NCI-H2227 treated with DMSO at 0.1 percent for 48 hours (cell line): ENCODE results near the gene TRIM74.
"Not testable (repeated sequence)": the region's sequence is repeated elsewhere in the genome, so short reads cannot be mapped to it uniquely, and the experiment has no call there.

Experiments
- DNase-seq: peaks from one replicate; lab custom pipeline; 2025; lab: John Stamatoyannopoulos, UW

Gene TRIM74

GRCh38 chr7:72968980-72969516 is at the start of gene TRIM74:
TSS of gene TRIM74 (minus strand) at chr7:72969466. CDS start at chr7:72966157, 3,309 bp downstream.
- DNase-seq, result not testable (repeated sequence)

- not testable (repeated sequence) for DNase-seq
These were observed 37.2 kb upstream of the TRIM74 start for GRCh38 chr7:73006491-73006890.

- not testable (repeated sequence) for DNase-seq
These were observed 36.6 kb upstream of the TRIM74 start for GRCh38 chr7:73005693-73006447.

GRCh38 chr7:73005356-73005692 is 36.1 kb upstream of the TRIM74 start:
- DNase-seq, result not testable (repeated sequence)

DNA sequence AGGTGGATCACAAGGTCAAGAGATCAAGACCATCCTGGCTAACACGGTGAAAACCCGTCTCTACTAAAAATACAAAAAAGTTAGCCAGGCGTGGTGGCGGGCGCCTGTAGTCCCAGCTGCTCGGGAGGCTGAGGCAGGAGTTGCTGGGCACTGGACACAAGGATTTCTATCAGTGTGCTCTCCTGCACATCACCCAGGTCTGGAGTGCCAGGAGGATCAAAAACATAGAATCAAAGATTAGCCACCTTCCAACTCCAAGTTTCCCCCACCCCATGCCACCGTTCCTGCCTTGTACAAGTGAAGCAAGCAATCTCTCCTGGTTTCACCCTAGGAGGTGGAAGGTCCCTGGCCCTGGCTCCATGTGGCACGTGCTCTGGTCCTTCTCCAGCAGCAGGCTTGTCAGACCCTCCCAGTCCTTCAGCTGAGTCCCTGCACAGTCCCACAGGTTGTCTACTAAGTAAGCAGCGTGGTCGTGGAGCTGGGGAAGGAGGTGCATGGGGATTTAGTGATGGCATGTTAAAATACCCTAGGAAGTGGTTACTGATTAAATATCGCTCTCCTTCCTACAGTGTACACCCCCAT is 28.7 kb upstream of the TRIM74 start:
- DNase-seq, result not testable (repeated sequence)

GRCh38 chr7:72997447-72997846 is 28.2 kb upstream of the TRIM74 start:
- DNase-seq, result not testable (repeated sequence)

DNA sequence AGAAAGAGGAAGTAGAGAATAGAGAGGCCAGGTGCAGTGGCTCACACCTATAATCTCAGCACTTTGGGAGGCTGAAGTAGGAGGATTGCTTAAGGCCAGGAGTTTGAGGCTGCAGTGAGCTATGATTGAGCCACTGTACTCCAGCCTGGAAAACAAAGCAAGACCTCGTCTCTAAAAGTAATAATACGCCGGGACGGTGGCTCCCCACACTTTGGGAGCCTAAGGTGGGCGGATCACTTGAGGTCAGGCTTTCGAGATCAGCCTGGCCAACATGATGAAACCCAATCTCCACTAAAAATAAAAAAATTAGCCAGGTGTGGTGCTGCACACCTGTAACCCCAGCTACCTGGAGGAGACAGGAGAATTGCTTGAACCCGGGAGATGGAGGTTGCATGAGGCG is 26.2 kb upstream of the TRIM74 start:
- not testable (repeated sequence) for DNase-seq

- DNase-seq, result not testable (repeated sequence)
These were observed 21.1 kb upstream of the TRIM74 start for GRCh38 chr7:72990146-72990913.

- DNase-seq, result not testable (repeated sequence)
These were observed 12.8 kb upstream of the TRIM74 start for GRCh38 chr7:72982084-72982483.

DNA sequence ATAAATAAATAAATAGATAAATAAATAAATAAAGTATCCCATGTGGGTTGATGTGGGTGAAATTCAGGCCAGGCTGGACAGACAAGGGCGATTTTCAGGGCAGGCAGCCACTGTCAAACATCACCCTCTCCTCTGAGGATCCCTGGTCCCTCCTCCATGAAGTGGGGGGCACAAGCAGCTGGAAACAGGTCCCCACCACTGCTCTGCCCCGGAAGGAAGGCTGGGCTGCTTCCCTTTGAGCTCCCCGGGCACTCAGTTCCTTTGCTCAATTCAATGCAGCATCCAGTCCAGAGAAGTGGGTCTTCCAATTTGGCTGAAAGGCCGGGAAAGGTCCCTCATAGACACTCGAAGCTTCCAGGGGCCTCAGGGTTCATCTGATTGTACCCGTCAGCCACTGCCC is 11.1 kb upstream of the TRIM74 start:
- not testable (repeated sequence) for DNase-seq

GRCh38 chr7:72976434-72976833 is 7.2 kb upstream of the TRIM74 start:
- not testable (repeated sequence) for DNase-seq

GRCh38 chr7:72975656-72976286 is 6.5 kb upstream of the TRIM74 start:
- not testable (repeated sequence) for DNase-seq

GRCh38 chr7:72974781-72975180 is 5.5 kb upstream of the TRIM74 start:
- not testable (repeated sequence) for DNase-seq

DNA sequence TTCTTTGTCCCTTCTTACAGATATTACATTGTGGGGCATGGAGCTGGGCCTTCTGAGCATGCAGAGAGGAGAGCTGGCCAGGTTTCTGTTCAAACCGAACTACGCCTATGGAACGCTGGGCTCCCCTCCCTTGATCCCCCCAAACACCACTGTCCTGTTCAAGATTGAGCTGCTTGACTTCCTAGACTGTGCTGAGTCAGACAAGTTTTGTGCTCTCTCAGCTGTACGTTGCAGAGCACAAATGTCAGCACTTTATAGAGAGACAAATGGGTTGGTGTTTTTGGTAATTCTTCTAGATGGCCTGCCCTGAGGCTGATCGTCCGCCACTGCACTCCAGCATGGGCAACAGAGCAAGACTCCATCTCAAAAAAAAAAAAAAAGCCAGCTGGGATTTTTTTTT is 2.2 kb upstream of the TRIM74 start:
- DNase-seq, result not testable (repeated sequence)

GRCh38 chr7:72969688-72970087 is 422 bp upstream of the TRIM74 start:
- not testable (repeated sequence) for DNase-seq

DNA sequence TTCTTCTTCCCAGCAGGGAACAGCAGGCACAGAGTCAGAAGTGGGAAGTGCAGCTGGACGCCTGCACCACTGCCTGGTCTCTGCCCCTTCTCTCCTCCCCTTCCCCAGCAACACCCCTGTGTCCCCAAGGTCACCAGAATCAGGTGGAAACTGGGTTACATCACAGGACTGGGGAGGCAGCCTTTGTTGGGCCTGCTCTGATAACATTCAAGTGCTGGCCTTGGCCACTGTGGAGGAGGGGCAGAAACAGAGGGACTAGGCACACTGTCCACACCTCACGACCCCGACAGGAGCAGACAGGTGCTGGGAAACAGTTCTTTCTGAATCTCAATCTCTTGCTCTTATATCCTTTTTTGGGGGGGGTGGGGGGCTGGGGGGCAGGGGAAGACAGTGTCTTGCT is 2.4 kb downstream of the TRIM74 start:
- not testable (repeated sequence) for DNase-seq

- not testable (repeated sequence) for DNase-seq
These were observed 3.9 kb downstream of the TRIM74 start for GRCh38 chr7:72965186-72965975.

GRCh38 chr7:72963056-72963455 is 6.2 kb downstream of the TRIM74 start:
- not testable (repeated sequence) for DNase-seq

DNA sequence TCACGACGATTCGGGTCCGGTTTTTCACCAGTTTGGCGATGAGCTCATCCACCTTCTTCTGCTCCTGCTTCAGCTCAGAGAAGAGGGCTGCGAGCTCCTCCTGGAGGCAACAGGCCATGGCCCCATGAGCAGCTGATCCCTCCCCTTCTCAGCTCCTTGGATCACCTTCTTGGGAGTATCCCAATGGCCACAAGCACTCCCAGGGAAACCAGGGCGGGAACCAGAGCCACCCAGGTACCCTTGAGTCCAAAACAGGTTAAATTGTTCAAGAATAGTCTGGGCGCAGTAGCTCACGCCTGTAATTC is 8.0 kb downstream of the TRIM74 start:
- DNase-seq, result not testable (repeated sequence)

- not testable (repeated sequence) for DNase-seq
These were observed 8.5 kb downstream of the TRIM74 start for GRCh38 chr7:72960626-72961345.

- not testable (repeated sequence) for DNase-seq
These were observed 9.2 kb downstream of the TRIM74 start for GRCh38 chr7:72960029-72960428.
